DMS 273 treated with DMSO at 0.1 percent for 48 hours (cell line): Measurements from ENCODE around the gene PRMT1.

ENCODE experiments used
- DNase-seq: peaks from one replicate; lab custom pipeline; 2025; lab: John Stamatoyannopoulos, UW

The PRMT1 gene

DNA sequence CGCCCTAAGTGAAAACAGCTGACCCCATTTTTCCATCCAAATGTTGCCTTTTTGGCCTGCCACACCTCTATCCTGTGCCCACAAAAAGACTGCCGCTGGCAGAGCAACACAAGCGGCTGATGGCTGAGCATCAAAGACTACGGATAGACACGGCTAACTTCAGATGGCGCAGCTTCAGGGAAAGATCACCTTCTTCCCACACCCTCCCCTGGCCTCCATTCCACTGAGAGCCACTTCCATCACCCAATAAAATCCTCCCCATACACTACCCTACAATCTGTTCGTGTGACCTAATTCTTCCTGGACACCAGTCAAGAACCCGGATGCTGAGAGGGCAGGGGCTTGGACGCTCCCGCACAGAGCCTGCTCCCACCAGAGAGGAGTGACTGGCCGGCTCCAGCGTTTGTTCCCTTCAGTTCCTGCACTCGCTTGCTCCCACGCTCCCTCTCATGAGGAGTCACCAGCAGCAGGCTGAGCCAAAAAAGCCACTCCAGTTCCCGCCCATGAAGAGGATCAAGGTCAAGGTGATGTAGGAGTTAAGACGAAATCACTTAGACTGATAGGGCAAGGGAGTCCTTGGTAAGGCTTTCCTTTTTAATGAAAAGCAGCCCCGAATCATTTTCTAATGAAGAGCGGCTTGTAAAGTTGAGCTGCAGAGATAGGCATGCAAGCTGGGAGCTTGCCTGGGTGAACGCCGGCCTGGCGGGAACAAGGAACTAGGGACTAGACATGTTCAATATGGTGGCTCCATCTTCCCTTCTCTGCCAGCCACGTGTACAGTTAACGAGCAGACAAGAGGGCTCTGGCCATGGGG is 50.4 kb downstream of the PRMT1 start:
- no peak for DNase-seq

- no peak for DNase-seq
These were observed 53.1 kb downstream of the PRMT1 start for GRCh38 chr19:49730166-49730565.
